Caco-2 (cell line): ENCODE data around the gene GRID1. TPM values are rescaled to one million over a fixed set of nuclear protein-coding genes. Genes with fewer than 3 reads are reported as not detected.

ENCODE experiments used
- BruUV-seq: library from RNA; stranded (reverse); fragments of 400-500 nt; replicated peaks from 2 replicates; lab custom pipeline; 2021; lab: Mats Ljungman, UMichigan
- CTCF ChIA-PET: fragments of 300-600 bp; sonication (Branson Sonifier 250); formaldehyde crosslinking; loops from one replicate; lab custom pipeline; 2022; ENCODE audit warnings: antibody characterized with exemption; lab: Charles Lee
- POLR2A ChIA-PET: fragments of 300-600 bp; sonication (Branson Sonifier 250); formaldehyde crosslinking; loops from one replicate; lab custom pipeline; 2022; ENCODE audit warnings: antibody characterized with exemption; lab: Charles Lee
- DNase-seq, 2 experiments: peaks; one replicate each; pipeline versions ENCODE4 v3.0.0 to v3.0.0-alpha.2; 2020 to 2022
- H3K27me3 ChIP-seq: replicated peaks from 2 replicates; pipeline ENCODE4 v1.6.0; 2011; ENCODE audit warnings: low read length; ENCODE audit not compliant: control insufficient read depth, insufficient read depth
- H3K36me3 ChIP-seq: 2 replicates; pipeline ENCODE4 v1.5.1; 2011; ENCODE audit warnings: low read length; ENCODE audit not compliant: control insufficient read depth, insufficient read depth
- H3K4me1 ChIP-seq: fragments of 250-450 bp; sonication (Bioruptor Pico); 2 replicates; pipeline ENCODE4 v1.5.1; 2020; ENCODE audit warnings: mild to moderate bottlenecking
- H3K4me3 ChIP-seq: 2 replicates; pipeline ENCODE4 v1.5.1; 2011; ENCODE audit warnings: low read depth, mild to moderate bottlenecking, control low read depth, low read length
- H3K9me3 ChIP-seq: fragments of 250-450 bp; sonication (Bioruptor Pico); 2 replicates; pipeline ENCODE4 v1.5.1; 2020; ENCODE audit warnings: mild to moderate bottlenecking, moderate library complexity
- H3K27ac Mint-ChIP-seq: one replicate; pipeline ENCODE4 v1.8.0; 2022; ENCODE audit warnings: mixed read lengths; ENCODE audit not compliant: unreplicated experiment
- H3K27me3 Mint-ChIP-seq: one replicate; pipeline ENCODE4 v1.8.0; 2022; ENCODE audit warnings: mixed read lengths; ENCODE audit not compliant: insufficient read depth, unreplicated experiment
- H3K36me3 Mint-ChIP-seq: one replicate; pipeline ENCODE4 v1.8.0; 2022; ENCODE audit warnings: mild to moderate bottlenecking, mixed read lengths; ENCODE audit not compliant: insufficient read depth, unreplicated experiment
- H3K4me1 Mint-ChIP-seq: one replicate; pipeline ENCODE4 v1.8.0; 2022; ENCODE audit warnings: low read depth, mixed read lengths; ENCODE audit not compliant: unreplicated experiment
- H3K4me3 Mint-ChIP-seq: one replicate; pipeline ENCODE4 v1.8.0; 2022; ENCODE audit warnings: mild to moderate bottlenecking, moderate library complexity, mixed read lengths; ENCODE audit not compliant: unreplicated experiment
- H3K9me3 Mint-ChIP-seq: one replicate; pipeline ENCODE4 v1.8.0; 2022; ENCODE audit warnings: mixed read lengths; ENCODE audit not compliant: unreplicated experiment
- intact Hi-C: fragments of 100-400 bp; cut with micrococcal nuclease; formaldehyde crosslinking; loops from one replicate; pipeline ENCODE4 v1.10.0; 2022; ENCODE audit not compliant: unreplicated experiment
- total RNA-seq: library from RNA; stranded (reverse); gene quantifications from 2 replicates; pipeline ENCODE4 v1.2.3, GENCODE V29; 2022
- TF ChIP-seq, protein P1 (sequence below), 2 experiments: fragments of 200-600 bp in 1 of 2; IDR thresholded peaks; 1 replicate in 1 of 2; 2 replicates in 1 of 2; pipeline versions ENCODE4 v1.5.1 to v1.8.0; 2011 to 2022; ENCODE audit warnings: antibody characterized with exemption in 1 of 2, control low read depth in 1 of 2, inconsistent platforms in 1 of 2, low read depth in 1 of 2, low read length in 1 of 2, mild to moderate bottlenecking in 1 of 2, moderate library complexity in 1 of 2; ENCODE audit not compliant: insufficient read depth in 1 of 2, severe bottlenecking in 1 of 2, unreplicated experiment in 1 of 2

GRID1 gene
- total RNA-seq, 1 experiment from 2014 or later = 8.0 TPM

DNA sequence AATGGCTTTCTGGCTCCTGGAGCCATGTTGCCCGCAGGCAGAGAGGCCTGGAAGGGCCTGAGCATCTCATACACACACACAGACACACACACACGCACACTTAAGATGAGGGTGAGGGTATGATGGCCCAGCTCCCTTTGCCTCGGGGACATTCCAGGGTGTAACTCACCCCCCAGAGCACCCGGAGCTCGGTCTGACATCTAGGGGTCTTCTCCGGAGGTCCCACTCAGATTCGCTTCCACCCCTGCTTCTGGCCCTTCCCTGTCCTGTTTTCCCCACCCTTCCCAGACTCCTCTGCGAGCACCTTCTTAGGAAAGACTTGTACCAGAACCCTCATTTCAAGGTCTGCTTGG is 304.4 kb downstream of the GRID1 start:
- no peak for DNase-seq
- BruUV-seq = no TSS peak
- Mint-ChIP-seq H3K9me3 (no peaks in the 10 kb centered on the region), H3K27me3 (peaks cover 23% of the 10 kb centered on the region), H3K4me1 (no peaks in the 10 kb centered on the region), H3K27ac (no peak overlapping the region), H3K4me3 (no peak overlapping the region), H3K36me3 (no peaks in the 10 kb centered on the region)
- H3K9me3 ChIP-seq = no peaks in the 10 kb centered on the region
- no peak overlapping the region for H3K4me3 ChIP-seq
- intact Hi-C loops = no loop called here
- H3K27me3 ChIP-seq = no peaks in the 10 kb centered on the region
- H3K4me1 ChIP-seq = no peaks in the 10 kb centered on the region
- ChIA-PET CTCF (no interaction called here), POLR2A (no interaction called here)
- TF ChIP-seq, protein P1, sequence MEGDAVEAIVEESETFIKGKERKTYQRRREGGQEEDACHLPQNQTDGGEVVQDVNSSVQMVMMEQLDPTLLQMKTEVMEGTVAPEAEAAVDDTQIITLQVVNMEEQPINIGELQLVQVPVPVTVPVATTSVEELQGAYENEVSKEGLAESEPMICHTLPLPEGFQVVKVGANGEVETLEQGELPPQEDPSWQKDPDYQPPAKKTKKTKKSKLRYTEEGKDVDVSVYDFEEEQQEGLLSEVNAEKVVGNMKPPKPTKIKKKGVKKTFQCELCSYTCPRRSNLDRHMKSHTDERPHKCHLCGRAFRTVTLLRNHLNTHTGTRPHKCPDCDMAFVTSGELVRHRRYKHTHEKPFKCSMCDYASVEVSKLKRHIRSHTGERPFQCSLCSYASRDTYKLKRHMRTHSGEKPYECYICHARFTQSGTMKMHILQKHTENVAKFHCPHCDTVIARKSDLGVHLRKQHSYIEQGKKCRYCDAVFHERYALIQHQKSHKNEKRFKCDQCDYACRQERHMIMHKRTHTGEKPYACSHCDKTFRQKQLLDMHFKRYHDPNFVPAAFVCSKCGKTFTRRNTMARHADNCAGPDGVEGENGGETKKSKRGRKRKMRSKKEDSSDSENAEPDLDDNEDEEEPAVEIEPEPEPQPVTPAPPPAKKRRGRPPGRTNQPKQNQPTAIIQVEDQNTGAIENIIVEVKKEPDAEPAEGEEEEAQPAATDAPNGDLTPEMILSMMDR (IDR thresholded peaks at IDR 0.05; ENCODE audit: insufficient read depth in 1 of 2, low read depth in 1 of 2, low read length in 1 of 2, severe bottlenecking in 1 of 2, unreplicated experiment in 1 of 2) = no peak
- H3K36me3 ChIP-seq = no peaks in the 10 kb centered on the region

DNA sequence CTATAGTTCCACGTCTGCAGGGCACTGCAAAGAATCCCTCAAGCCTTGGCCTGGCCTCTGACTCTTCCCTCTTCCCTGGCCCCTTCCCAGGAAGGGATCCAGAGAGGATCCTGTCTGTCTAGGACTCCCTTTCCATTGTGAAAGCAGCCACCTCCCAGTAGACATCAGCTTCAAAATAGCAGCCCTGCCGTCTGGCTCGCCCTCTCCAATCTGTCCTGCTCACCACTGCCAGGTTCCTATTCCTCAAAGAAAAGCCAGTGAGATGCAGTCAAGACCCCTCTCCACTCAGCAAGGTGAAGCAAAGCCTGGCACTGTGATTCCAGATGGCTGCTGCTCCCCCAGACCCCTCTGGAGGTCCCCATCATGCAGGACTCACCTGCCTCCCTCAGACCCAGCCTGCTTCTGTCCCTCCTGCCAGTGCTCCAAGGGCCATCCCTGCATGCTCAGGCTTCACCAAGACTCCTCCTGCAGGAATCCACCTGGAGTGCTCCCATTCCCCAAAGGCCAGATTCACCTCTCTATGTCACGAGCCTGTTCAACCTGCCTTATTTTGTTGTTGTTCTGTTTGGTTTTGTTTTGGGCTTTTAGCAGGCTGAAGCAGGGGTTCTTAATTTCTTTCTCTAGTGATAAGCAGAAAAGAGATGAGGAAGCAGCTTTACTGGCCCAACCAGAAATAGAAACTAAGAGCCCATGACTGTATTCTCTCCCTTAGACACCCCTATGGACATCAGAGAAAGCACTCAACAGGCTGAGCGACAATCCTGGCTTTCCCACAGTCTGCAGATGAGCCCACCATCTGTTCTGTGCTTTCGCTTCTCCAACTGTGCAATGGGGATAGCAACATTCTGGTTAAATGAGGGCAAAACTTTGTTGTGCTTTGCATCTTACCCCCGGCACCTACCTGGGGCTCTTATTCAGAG is 305.1 kb downstream of the GRID1 start:
- BruUV-seq = no TSS peak
- no peak for DNase-seq
- Histone ChIP-seq H3K4me3 (no peak overlapping the region), H3K36me3 (no peaks in the 10 kb centered on the region), H3K27me3 (no peaks in the 10 kb centered on the region), H3K9me3 (no peaks in the 10 kb centered on the region), H3K4me1 (no peaks in the 10 kb centered on the region)
- intact Hi-C loops = no loop called here
- H3K4me3 Mint-ChIP-seq = no peak overlapping the region
- POLR2A ChIA-PET = no interaction called here
- peaks cover 23% of the 10 kb centered on the region for H3K27me3 Mint-ChIP-seq
- CTCF ChIA-PET = no interaction called here
- H3K27ac Mint-ChIP-seq = no peak overlapping the region
- H3K4me1 Mint-ChIP-seq = no peaks in the 10 kb centered on the region
- TF ChIP-seq, protein P1 (IDR thresholded peaks at IDR 0.05; ENCODE audit: insufficient read depth in 1 of 2, low read depth in 1 of 2, low read length in 1 of 2, severe bottlenecking in 1 of 2, unreplicated experiment in 1 of 2) = no peak
- no peaks in the 10 kb centered on the region for H3K9me3 Mint-ChIP-seq
- no peaks in the 10 kb centered on the region for H3K36me3 Mint-ChIP-seq

DNA sequence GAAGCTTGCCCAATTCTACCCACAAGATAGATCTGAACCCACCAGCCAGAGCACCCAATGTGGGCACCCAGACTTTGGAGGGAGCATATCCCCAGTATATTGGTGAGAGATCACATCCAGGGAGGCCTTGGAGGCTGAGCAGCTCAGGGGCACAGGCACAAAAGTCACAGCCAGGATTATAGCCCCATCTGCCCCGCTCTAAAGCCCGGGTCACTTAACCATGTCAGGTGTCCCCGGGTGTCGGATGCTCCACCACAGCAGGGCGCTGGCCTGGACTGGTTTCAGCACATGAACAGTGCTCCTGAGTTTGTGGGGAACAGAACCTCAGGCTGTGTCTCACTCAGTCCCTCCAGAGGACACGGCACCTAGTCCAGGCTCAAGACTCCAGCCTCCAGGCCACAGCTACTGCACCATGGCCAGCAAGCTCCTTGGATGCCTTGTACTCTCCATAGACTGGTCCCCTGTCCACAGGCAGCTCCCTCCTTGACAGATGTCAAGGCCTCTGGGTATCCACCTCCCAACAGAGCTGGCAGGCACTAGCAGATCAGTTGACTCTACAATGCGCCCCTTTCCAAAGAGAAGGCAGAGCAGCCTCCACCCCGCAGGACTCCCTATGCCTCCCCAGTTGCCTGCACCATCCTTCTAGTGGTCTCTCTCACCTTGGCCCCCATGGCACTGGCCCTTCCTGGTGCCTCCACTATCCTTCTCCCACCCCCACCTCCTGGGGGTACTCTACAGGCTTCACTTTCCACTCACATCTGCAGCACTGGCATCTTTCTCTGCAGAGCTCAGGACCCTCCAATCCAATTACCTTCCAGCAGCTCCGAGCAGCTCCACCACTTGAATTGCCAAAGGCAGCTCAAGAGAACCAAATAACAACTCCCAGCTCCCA is 306.0 kb downstream of the GRID1 start:
- DNase-seq = no peak
- no peaks in the 10 kb centered on the region for H3K9me3 ChIP-seq
- H3K4me3 Mint-ChIP-seq = no peak overlapping the region
- no TSS peak for BruUV-seq
- H3K4me3 ChIP-seq = no peak overlapping the region
- H3K36me3 ChIP-seq = no peaks in the 10 kb centered on the region
- CTCF ChIA-PET = no interaction called here
- no peaks in the 10 kb centered on the region for H3K36me3 Mint-ChIP-seq
- no peaks in the 10 kb centered on the region for H3K27me3 ChIP-seq
- TF ChIP-seq, protein P1 (IDR thresholded peaks at IDR 0.05; ENCODE audit: insufficient read depth in 1 of 2, low read depth in 1 of 2, low read length in 1 of 2, severe bottlenecking in 1 of 2, unreplicated experiment in 1 of 2) = no peak
- H3K27ac Mint-ChIP-seq = no peak overlapping the region
- peaks cover 16% of the 10 kb centered on the region for H3K27me3 Mint-ChIP-seq
- H3K4me1 ChIP-seq = no peaks in the 10 kb centered on the region
- H3K9me3 Mint-ChIP-seq = no peaks in the 10 kb centered on the region
- intact Hi-C loops = no loop called here
- POLR2A ChIA-PET = no interaction called here
- H3K4me1 Mint-ChIP-seq = no peaks in the 10 kb centered on the region
